IMR-90 (cell line): ENCODE data around the gene NDEL1.

ENCODE experiments used
- BHLHE40 ChIP-seq: fragments of 150-350 bp; IDR thresholded peaks from 2 replicates; pipeline ENCODE4 v1.6.1; 2016; ENCODE audit warnings: mild to moderate bottlenecking, low read depth, low read length
- CEBPB ChIP-seq: IDR thresholded peaks from 2 replicates; pipeline ENCODE4 v1.6.1; 2012; ENCODE audit warnings: low read depth, low read length, improper control_type of control experiment
- CHD1 ChIP-seq: IDR thresholded peaks from 2 replicates; pipeline ENCODE4 v1.6.1; 2012; ENCODE audit warnings: low read depth, low read length, improper control_type of control experiment
- FOS ChIP-seq: fragments of 150-350 bp; IDR thresholded peaks from 2 replicates; pipeline ENCODE4 v1.6.1; 2016; ENCODE audit warnings: low read depth, low read length
- MAFK ChIP-seq: IDR thresholded peaks from 2 replicates; pipeline ENCODE4 v1.6.1; 2012; ENCODE audit warnings: low read depth, low read length, improper control_type of control experiment
- POLR2A ChIP-seq: IDR thresholded peaks from 2 replicates; pipeline ENCODE4 v1.6.1; 2012; ENCODE audit warnings: mild to moderate bottlenecking, low read depth, low read length
- RAD21 ChIP-seq: IDR thresholded peaks from 2 replicates; pipeline ENCODE4 v1.6.1; 2012; ENCODE audit warnings: low read length, improper control_type of control experiment
- TF ChIP-seq, protein P1 (sequence below): conservative IDR thresholded peaks from 2 replicates; pipeline ENCODE4 v1.5.1; 2012; ENCODE audit warnings: mild to moderate bottlenecking, low read depth, low read length, improper control_type of control experiment
- TF ChIP-seq, protein P2 (sequence below): fragments of 150-350 bp; IDR thresholded peaks from 2 replicates; pipeline ENCODE4 v1.6.1; 2016; ENCODE audit warnings: low read depth, mild to moderate bottlenecking, low read length, moderate library complexity, borderline replicate concordance
- TF ChIP-seq, protein P3 (sequence below): fragments of 150-350 bp; IDR thresholded peaks from 2 replicates; pipeline ENCODE4 v1.6.1; 2017; ENCODE audit warnings: mild to moderate bottlenecking, antibody characterized with exemption, low read length, low read depth

DNA sequence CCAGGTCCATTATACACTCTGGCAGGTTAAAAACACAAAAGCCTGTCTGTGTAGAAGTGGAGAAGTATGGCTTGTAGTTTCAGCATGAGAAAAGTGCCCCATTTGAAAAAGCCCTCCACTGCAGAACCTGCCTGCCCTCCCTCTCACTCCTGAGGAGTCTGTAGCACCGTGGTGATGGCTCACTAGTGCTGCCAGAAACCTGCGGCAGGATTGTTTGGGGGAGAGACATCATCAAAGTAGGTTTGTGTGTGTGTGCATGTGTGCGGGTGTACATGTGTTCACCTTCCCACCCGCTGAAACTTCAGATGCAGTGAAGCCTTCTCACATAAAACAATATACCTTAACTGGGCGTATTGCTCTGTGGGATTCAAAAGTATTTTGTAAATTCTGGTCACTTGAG lies 26.9 kb downstream of the NDEL1 start:
- TF ChIP-seq FOS (no peak), CEBPB (no peak), BHLHE40 (no peak), POLR2A (no peak), MAFK (no peak), RAD21 (no peak), CHD1 (no peak)
- TF ChIP-seq, protein P1, sequence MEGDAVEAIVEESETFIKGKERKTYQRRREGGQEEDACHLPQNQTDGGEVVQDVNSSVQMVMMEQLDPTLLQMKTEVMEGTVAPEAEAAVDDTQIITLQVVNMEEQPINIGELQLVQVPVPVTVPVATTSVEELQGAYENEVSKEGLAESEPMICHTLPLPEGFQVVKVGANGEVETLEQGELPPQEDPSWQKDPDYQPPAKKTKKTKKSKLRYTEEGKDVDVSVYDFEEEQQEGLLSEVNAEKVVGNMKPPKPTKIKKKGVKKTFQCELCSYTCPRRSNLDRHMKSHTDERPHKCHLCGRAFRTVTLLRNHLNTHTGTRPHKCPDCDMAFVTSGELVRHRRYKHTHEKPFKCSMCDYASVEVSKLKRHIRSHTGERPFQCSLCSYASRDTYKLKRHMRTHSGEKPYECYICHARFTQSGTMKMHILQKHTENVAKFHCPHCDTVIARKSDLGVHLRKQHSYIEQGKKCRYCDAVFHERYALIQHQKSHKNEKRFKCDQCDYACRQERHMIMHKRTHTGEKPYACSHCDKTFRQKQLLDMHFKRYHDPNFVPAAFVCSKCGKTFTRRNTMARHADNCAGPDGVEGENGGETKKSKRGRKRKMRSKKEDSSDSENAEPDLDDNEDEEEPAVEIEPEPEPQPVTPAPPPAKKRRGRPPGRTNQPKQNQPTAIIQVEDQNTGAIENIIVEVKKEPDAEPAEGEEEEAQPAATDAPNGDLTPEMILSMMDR: no peak
- TF ChIP-seq, protein P2, sequence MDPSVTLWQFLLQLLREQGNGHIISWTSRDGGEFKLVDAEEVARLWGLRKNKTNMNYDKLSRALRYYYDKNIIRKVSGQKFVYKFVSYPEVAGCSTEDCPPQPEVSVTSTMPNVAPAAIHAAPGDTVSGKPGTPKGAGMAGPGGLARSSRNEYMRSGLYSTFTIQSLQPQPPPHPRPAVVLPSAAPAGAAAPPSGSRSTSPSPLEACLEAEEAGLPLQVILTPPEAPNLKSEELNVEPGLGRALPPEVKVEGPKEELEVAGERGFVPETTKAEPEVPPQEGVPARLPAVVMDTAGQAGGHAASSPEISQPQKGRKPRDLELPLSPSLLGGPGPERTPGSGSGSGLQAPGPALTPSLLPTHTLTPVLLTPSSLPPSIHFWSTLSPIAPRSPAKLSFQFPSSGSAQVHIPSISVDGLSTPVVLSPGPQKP: no peak
- TF ChIP-seq, protein P3, sequence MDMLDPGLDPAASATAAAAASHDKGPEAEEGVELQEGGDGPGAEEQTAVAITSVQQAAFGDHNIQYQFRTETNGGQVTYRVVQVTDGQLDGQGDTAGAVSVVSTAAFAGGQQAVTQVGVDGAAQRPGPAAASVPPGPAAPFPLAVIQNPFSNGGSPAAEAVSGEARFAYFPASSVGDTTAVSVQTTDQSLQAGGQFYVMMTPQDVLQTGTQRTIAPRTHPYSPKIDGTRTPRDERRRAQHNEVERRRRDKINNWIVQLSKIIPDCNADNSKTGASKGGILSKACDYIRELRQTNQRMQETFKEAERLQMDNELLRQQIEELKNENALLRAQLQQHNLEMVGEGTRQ: no peak
